IPS-NIHi7 (cell line): Measurements from ENCODE around the gene CYB5B.
A peak's percentile ranks its signal among the peaks of the same experiment; 100 is the strongest.

Experiments used
- DNase-seq: peaks from one replicate; pipeline ENCODE4 v3.0.0; 2012; ENCODE audit warnings: mixed read lengths; ENCODE audit errors: extremely low spot score

Gene CYB5B

GRCh38 chr16:69485816-69486215, 61.4 kb downstream of the CYB5B start:
- no peak for DNase-seq

GRCh38 chr16:69486272-69486671, 61.9 kb downstream of the CYB5B start:
- DNase-seq: no peak

GRCh38 chr16:69486724-69487123, 62.3 kb downstream of the CYB5B start:
- DNase-seq: no peak

DNA sequence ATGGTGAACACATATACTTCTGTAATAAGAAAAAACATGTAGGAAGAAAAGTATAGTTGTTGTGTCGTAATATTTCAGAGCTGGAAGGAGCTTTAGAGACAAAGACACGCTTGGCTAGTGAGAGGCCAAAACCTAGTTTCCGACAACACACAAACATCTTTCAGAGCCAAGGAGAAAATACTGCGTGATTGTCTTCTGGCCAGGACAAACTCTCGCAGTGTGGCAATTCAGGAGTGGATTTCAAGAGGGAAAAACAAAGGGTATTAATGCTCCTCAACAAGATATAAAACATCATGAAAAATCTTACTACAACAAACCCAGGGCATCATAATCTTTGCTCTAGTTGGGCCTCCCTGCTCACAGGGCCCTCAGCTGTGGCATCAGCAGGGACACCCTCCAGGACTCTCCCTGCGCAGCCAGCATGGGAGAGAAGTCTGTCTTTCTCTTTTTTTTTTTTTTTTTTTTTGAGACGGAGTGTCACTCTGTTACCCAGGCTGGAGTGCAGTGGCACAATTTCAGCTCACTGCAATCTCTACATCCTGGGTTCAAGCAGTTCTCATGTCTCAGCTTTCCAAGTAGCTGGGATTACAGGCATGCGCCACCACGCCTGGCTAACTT, 66.4 kb downstream of the CYB5B start:
- no peak for DNase-seq

DNA sequence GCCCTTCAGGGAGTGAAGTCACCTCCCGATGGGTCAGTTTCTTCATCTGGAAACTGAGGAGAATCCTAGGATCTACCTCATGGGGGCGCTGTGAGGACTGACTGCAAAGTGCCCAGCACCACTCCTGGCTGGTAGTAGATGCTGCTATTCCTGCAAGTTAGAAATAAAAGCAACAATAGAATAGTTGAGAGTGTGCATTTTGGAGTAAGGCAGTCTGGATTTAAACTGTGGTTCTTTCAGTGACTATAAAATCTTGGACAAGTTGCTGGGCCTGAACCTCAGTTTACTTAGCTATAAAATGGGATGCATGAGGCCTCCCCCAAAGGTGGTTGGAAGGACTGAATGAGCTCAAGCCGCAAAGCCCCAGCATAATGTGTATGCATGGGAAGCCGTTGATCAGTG, 70.6 kb downstream of the CYB5B start:
- DNase-seq: peak; percentile 76

GRCh38 chr16:69495821-69496220, 71.4 kb downstream of the CYB5B start:
- no peak for DNase-seq

- DNase-seq: no peak
Observed at GRCh38 chr16:69496376-69496775, 72.0 kb downstream of the CYB5B start.

- DNase-seq: no peak
Observed at GRCh38 chr16:69496896-69497295, 72.5 kb downstream of the CYB5B start.

DNA sequence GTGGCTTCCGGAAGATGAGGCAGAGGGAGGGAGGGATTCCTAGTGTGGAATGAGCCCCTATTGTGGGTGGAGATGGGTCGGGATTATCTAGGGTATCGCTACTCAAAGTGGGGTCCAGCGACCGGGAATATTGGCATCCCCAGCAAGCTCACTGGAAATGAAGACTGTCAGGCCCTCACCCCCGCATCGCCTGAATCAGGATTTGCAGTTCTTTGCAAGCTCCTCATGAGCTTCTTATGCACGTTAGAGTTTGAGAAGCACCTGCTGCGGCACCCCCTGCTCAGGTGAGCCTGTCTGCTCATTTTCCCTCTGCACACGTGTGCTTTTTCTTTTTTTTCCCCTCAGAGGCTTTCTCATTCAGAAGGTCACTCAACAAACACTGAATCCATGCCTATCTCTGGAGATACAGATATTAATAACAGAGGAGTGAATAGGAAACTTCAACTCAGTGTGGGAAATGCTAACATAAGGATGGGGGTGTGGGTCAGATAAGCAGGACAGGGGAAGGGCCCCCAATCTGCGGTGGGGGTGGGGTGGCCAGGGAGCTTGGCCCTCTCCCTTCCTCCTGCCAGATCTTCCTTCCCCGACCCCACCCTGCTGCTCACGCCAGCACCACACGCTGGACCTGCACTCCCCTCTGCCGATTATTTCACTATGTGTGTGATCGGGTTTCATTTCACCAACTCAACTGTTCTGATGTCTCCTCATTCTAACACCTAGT, 73.6 kb downstream of the CYB5B start:
- DNase-seq: no peak

DNA sequence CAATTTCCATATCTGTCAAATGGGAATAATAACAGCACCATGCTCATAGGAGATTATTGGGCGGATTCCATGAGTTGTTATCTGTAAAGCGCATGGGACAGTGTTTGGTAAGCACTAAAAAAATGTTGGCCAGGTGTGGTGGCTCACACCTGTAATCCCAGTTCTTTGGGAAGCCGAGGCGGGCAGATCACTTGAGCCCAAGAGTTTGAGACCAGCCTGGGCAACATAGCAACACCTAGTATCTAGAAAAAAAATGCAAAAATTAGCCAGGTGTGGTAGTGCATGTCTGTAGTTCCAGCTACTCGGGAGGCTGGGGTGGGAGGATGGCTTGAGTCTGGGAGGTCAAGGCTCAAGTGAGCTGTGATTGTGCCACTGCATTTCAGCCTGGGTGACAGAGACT, 74.5 kb downstream of the CYB5B start:
- no peak for DNase-seq

DNA sequence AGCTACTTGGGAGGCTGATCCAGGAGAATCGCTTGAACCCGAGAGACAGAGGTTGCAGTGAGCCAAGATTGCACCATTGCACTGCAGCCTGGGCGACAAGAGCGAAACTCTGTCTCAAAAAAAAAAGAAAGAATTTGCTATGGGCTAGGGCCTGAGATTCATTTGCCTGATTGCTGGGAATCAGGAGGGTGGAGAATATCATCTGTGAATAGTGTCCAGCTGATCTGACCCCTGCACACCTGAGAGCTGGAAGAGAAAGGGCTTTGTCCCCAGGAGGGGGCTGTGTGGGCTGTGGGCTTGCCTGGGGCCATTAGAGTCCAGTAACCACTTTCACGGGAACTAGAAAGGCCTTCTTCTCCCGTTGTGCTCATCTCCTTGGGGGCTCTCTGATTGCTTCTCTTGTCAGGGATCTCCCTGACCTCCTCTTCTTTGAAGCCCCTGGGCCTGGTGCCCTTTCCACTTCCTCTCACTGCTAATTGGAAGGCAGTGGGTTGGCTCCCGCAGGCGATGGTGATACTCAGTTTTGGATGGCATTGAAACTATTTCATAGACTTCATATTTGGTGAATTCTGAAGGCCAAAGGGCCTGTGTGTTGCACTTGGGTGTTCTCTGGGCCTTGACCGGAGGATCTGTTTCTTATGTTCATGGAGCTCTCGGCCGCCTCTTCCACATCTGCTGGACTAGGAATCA, 75.3 kb downstream of the CYB5B start:
- no peak for DNase-seq

DNA sequence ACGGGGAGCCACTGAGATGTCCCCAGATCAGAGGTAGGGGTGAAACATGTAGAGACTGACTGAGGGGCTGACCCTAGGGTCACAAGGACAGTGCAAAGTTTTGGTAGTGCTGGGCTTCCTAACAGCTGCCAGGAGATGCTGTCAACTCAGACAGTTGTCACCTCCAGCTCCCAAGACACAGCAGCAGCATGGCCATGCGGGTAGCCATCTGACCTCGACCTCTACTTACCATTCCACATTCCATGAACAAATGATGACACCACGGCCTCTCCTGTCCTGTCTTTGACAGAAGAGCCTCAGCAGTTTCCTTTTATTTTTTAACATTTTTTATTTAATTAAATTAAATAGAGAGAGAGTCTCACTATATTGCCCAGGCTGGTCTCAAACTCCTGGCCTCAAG, 76.1 kb downstream of the CYB5B start:
- no peak for DNase-seq

GRCh38 chr16:69501956-69502745, 77.7 kb downstream of the CYB5B start:
- DNase-seq: no peak

DNA sequence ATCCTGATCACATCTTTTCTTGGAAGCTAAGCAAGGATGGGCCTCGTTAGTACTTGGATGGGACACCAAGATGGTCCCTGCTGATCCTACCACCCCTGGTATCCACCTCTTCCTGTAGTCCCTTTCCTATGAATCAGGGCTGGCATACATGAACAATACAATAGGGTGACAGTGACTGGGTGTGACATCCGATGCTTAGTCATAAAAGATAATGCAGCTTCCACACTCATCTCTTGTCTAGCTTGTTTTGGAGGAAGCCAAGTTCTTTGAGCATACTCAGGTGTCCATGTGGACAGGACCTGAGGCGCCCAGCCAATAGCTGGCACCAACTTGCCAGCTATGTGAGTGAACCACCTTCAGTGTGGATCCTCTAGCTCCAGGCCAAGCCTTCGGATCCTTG, 78.8 kb downstream of the CYB5B start:
- DNase-seq: no peak

- DNase-seq: no peak
Observed at GRCh38 chr16:69508033-69508755, 83.8 kb downstream of the CYB5B start.

GRCh38 chr16:69509125-69509524, 84.7 kb downstream of the CYB5B start:
- DNase-seq: no peak

GRCh38 chr16:69511651-69512050, 87.2 kb downstream of the CYB5B start:
- DNase-seq: no peak

GRCh38 chr16:69513180-69513966, 89.0 kb downstream of the CYB5B start:
- no peak for DNase-seq

- DNase-seq: no peak
Observed at GRCh38 chr16:69514356-69514755, 89.9 kb downstream of the CYB5B start.
